Endothelial cell of umbilical vein (primary cell): ENCODE results near the gene CDK19.

Experiments used
- CTCF ChIP-seq, 2 donors: IDR thresholded peaks; 1 replicate in 1 of 2; 2 replicates in 1 of 2; pipeline ENCODE4 v1.5.1; 2011; ENCODE audit warnings: low read length in 2 of 2, mild to moderate bottlenecking in 2 of 2, moderate library complexity in 2 of 2, control low read depth in 1 of 2, inconsistent platforms in 1 of 2, low read depth in 1 of 2; ENCODE audit not compliant: insufficient read depth in 1 of 2; ENCODE audit errors: extremely low read depth in 1 of 2
- EZH2 ChIP-seq: IDR thresholded peaks from 2 replicates; pipeline ENCODE4 v1.6.1; 2012; ENCODE audit warnings: borderline replicate concordance, low read depth, mild to moderate bottlenecking, moderate library complexity, low read length, inconsistent platforms; ENCODE audit not compliant: severe bottlenecking
- GATA2 ChIP-seq: IDR thresholded peaks from 2 replicates; pipeline ENCODE4 v1.7.0; 2011; ENCODE audit warnings: low read depth, mild to moderate bottlenecking, moderate library complexity, mixed read lengths, low read length; ENCODE audit not compliant: insufficient read length, insufficient read depth
- JUN ChIP-seq: IDR thresholded peaks from 2 replicates; pipeline ENCODE4 v1.6.1; 2011; ENCODE audit warnings: borderline replicate concordance, low read depth; ENCODE audit not compliant: insufficient read length, insufficient read depth
- MAX ChIP-seq: IDR thresholded peaks from 2 replicates; pipeline ENCODE4 v1.6.1; 2011; ENCODE audit not compliant: insufficient read depth, insufficient read length
- POLR2A ChIP-seq: IDR thresholded peaks from 2 replicates; pipeline ENCODE4 v1.6.1; 2012; ENCODE audit warnings: low read depth, mild to moderate bottlenecking, control low read depth, low read length
- POLR2AphosphoS5 ChIP-seq: IDR thresholded peaks from 2 replicates; pipeline ENCODE4 v1.6.1; 2012; ENCODE audit warnings: low read depth, mild to moderate bottlenecking, control low read depth, low read length, moderate library complexity; ENCODE audit not compliant: insufficient read depth

- TF ChIP-seq CTCF (IDR thresholded peaks at IDR 0.05; ENCODE audit: extremely low read depth in 1 of 2, insufficient read depth in 1 of 2, low read depth in 1 of 2, low read length in 2 of 2) (no peak), EZH2 (no peak), MAX (no peak), POLR2A (no peak), GATA2 (no peak), POLR2AphosphoS5 (no peak), JUN (no peak)
Measured at GRCh38 chr6:110778333-110778732, 36.9 kb downstream of the CDK19 start.
